GM23338 (cell line): ENCODE measurements around the gene MVB12B. TPM values are rescaled to one million over a fixed set of nuclear protein-coding genes. Genes with fewer than 3 reads are reported as not detected.

ENCODE experiments used
- ATAC-seq: fragments of 200-7000 bp; cut with Tn5 transposase; 3 replicates; pipeline ENCODE4 v1.9.1; 2020
- DNase-seq: peaks from one replicate; pipeline ENCODE4 v3.0.0-alpha.2; 2015; ENCODE audit warnings: low spot score
- H2AFZ ChIP-seq: fragments of 200-600 bp; sonication (generic); 2 replicates; pipeline ENCODE4 v1.8.0; 2016; ENCODE audit warnings: antibody characterized with exemption, mild to moderate bottlenecking, moderate library complexity
- H3F3A ChIP-seq: fragments of 200-600 bp; sonication (generic); replicated peaks from 2 replicates; pipeline ENCODE4 v1.8.0; 2017; ENCODE audit warnings: antibody characterized with exemption, mixed run types, low read depth
- H3K27ac ChIP-seq: fragments of 200-600 bp; sonication (generic); 2 replicates; pipeline ENCODE4 v1.6.1; 2016; ENCODE audit warnings: low read depth
- H3K27me3 ChIP-seq: fragments of 200-600 bp; sonication (generic); 2 replicates; pipeline ENCODE4 v1.8.0; 2016; ENCODE audit warnings: mild to moderate bottlenecking, mixed run types, moderate library complexity; ENCODE audit not compliant: insufficient read depth
- H3K36me3 ChIP-seq: fragments of 200-600 bp; sonication (generic); 2 replicates; pipeline ENCODE4 v1.8.0; 2016; ENCODE audit warnings: mild to moderate bottlenecking; ENCODE audit not compliant: insufficient read depth
- H3K4me1 ChIP-seq: fragments of 200-600 bp; sonication (generic); 2 replicates; pipeline ENCODE4 v1.8.0; 2016; ENCODE audit warnings: mild to moderate bottlenecking, moderate library complexity; ENCODE audit not compliant: insufficient read depth
- H3K4me2 ChIP-seq: fragments of 200-600 bp; sonication (generic); 2 replicates; pipeline ENCODE4 v1.7.1; 2017; ENCODE audit warnings: mixed run types
- H3K4me3 ChIP-seq: fragments of 200-600 bp; sonication (generic); 2 replicates; pipeline ENCODE4 v1.6.1; 2016; ENCODE audit warnings: mixed run types
- H3K79me2 ChIP-seq: fragments of 200-600 bp; sonication (generic); replicated peaks from 2 replicates; pipeline ENCODE4 v1.8.0; 2017; ENCODE audit warnings: mild to moderate bottlenecking; ENCODE audit not compliant: insufficient read depth
- H3K9me2 ChIP-seq: fragments of 200-600 bp; sonication (generic); 2 replicates; pipeline ENCODE4 v1.8.0; 2017; ENCODE audit not compliant: insufficient read depth
- H4K20me1 ChIP-seq: fragments of 200-600 bp; sonication (generic); replicated peaks from 2 replicates; pipeline ENCODE4 v1.8.0; 2017; ENCODE audit warnings: mild to moderate bottlenecking; ENCODE audit not compliant: insufficient read depth
- H3K27ac Mint-ChIP-seq: 2 replicates; pipeline ENCODE4 v1.8.0; 2020; ENCODE audit warnings: inconsistent platforms, mild to moderate bottlenecking, moderate library complexity, mixed read lengths
- H3K27me3 Mint-ChIP-seq: 3 replicates; pipeline ENCODE4 v1.8.0; 2022; ENCODE audit warnings: low read depth, mild to moderate bottlenecking, moderate library complexity, mixed read lengths, inconsistent platforms; ENCODE audit not compliant: insufficient read depth, poor library complexity
- H3K36me3 Mint-ChIP-seq: 3 replicates; pipeline ENCODE4 v1.8.0; 2021; ENCODE audit warnings: low read depth, mild to moderate bottlenecking, inconsistent platforms, moderate library complexity, mixed read lengths
- H3K4me1 Mint-ChIP-seq: 3 replicates; pipeline ENCODE4 v1.8.0; 2020; ENCODE audit warnings: mild to moderate bottlenecking, inconsistent platforms, mixed read lengths
- H3K4me3 Mint-ChIP-seq: 3 replicates; pipeline ENCODE4 v1.8.0; 2021; ENCODE audit warnings: moderate library complexity, mild to moderate bottlenecking, inconsistent platforms, mixed read lengths
- H3K9me3 Mint-ChIP-seq: 3 replicates; pipeline ENCODE4 v1.8.0; 2020; ENCODE audit warnings: moderate library complexity, mild to moderate bottlenecking, inconsistent platforms, mixed read lengths
- CTCF ChIP-seq, 2 experiments: fragments of 200-600 bp in 1 of 2; sonication (generic) in 1 of 2; conservative IDR thresholded peaks; 2 replicates each; pipeline versions ENCODE4 v1.5.1 to v1.6.1; 2016 to 2017; ENCODE audit warnings: antibody characterized with exemption in 2 of 2, low read depth in 2 of 2, mild to moderate bottlenecking in 2 of 2, moderate library complexity in 1 of 2
- EZH2phosphoT487 ChIP-seq: fragments of 200-600 bp; sonication (generic); IDR thresholded peaks from one replicate; pipeline ENCODE4 v1.8.1; 2018; ENCODE audit warnings: antibody characterized with exemption; ENCODE audit not compliant: unreplicated experiment
- JUNB ChIP-seq: IDR thresholded peaks from one replicate; pipeline ENCODE4 v1.6.1; 2016; ENCODE audit warnings: antibody characterized with exemption; ENCODE audit not compliant: unreplicated experiment
- NANOG ChIP-seq: IDR thresholded peaks from 2 replicates; pipeline ENCODE4 v1.6.1; 2016; ENCODE audit warnings: antibody characterized with exemption, borderline replicate concordance
- polyA plus RNA-seq: library from polyadenylated mRNA; unstranded; fragments of >200 nt; fragmentation: Nextera tagmentation; extraction: Ambion mirVana; gene quantifications from 2 replicates; pipeline ENCODE4 v1.2.1, GENCODE V29; 2016
- total RNA-seq: library from RNA; depleted of rRNA; stranded (reverse); fragments of >200 nt; shearing (Covaris generic); gene quantifications from 2 replicates; pipeline ENCODE4 v1.2.3, GENCODE V29; 2014
- TF ChIP-seq, protein P1 (sequence below): IDR thresholded peaks from one replicate; pipeline ENCODE4 v1.6.1; 2018; ENCODE audit warnings: antibody characterized with exemption; ENCODE audit not compliant: unreplicated experiment

The MVB12B gene
- total and polyA plus RNA-seq, 2 experiments from 2014 or later, result 1.9 to 6.6 TPM

DNA sequence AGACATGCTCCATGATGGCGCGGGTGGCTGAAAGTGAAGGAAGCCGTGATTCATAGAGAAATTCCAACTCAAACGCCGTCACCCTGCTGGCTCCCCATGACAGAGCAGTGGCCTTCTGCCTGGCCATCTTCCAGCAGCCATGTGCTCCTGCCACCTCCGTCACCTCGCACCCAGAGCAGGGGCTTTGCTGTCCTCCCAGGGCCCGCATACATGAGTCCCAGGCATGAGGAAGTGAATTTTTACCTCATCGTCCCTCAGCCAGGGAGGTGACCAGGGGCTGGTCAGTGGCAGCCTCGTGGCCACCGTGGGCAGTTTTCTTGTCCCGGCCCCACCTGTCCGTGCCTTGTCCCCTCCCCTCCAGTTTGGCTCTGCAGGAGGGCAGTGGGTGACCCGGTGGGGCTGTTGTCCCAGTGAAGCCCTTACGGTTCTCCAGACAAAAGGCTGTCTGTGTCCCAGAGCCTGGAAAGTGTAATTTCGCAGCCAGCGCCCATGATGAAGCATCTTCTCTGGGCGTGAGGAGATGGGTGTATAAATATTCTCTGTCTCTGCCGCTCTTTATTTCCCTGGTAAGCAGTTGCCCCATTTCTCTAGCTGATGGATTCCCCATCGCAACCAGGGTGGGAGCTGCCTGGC is 163.1 kb downstream of the MVB12B start:
- no peaks in the 10 kb centered on the region for H3F3A ChIP-seq
- DNase-seq (no peak), ATAC-seq (no peak)

GRCh38 chr9:126490214-126490631 is 163.6 kb downstream of the MVB12B start:
- no peaks in the 10 kb centered on the region for H3K36me3 ChIP-seq
- no peaks in the 10 kb centered on the region for H3K27me3 ChIP-seq
- Mint-ChIP-seq H3K4me1 (peaks cover 13% of the 10 kb centered on the region), H3K9me3 (no peaks in the 10 kb centered on the region), H3K27me3 (peaks cover 3% of the 10 kb centered on the region), H3K36me3 (no peaks in the 10 kb centered on the region), H3K4me3 (no peak overlapping the region), H3K27ac (no peak overlapping the region)
- H3K9me2 ChIP-seq, result no peaks in the 10 kb centered on the region
- peaks cover 9% of the 10 kb centered on the region for H3K4me1 ChIP-seq
- H3F3A ChIP-seq, result no peaks in the 10 kb centered on the region
- no peak overlapping the region for H3K27ac ChIP-seq
- no peak overlapping the region for H3K4me2 ChIP-seq
- no peaks in the 10 kb centered on the region for H3K79me2 ChIP-seq
- H4K20me1 ChIP-seq, result no peaks in the 10 kb centered on the region
- ATAC-seq, result peak; percentile 22; the same call in 1 of the 3 replicates
- H3K4me3 ChIP-seq, result no peak overlapping the region
- H2AFZ ChIP-seq, result no peak overlapping the region
- no peak for DNase-seq
- TF ChIP-seq NANOG (no peak), JUNB (no peak)

More for the DNA sequence above, 163.1 kb downstream of the MVB12B start:
- Histone ChIP-seq H3K9me2 (no peaks in the 10 kb centered on the region), H3K4me1 (peaks cover 9% of the 10 kb centered on the region), H3K27me3 (no peaks in the 10 kb centered on the region), H3K27ac (no peak overlapping the region), H4K20me1 (no peaks in the 10 kb centered on the region), H3K79me2 (no peaks in the 10 kb centered on the region), H3K4me3 (no peak overlapping the region), H3K36me3 (no peaks in the 10 kb centered on the region), H3K4me2 (no peak overlapping the region), H2AFZ (no peak overlapping the region)
- H3K36me3 Mint-ChIP-seq, result no peaks in the 10 kb centered on the region
- no peak overlapping the region for H3K4me3 Mint-ChIP-seq
- no peaks in the 10 kb centered on the region for H3K9me3 Mint-ChIP-seq
- TF ChIP-seq CTCF (conservative IDR thresholded peaks at IDR 0.05; ENCODE audit: low read depth in 2 of 2) (no peak), JUNB (no peak), EZH2phosphoT487 (no peak)
- TF ChIP-seq, protein P1, sequence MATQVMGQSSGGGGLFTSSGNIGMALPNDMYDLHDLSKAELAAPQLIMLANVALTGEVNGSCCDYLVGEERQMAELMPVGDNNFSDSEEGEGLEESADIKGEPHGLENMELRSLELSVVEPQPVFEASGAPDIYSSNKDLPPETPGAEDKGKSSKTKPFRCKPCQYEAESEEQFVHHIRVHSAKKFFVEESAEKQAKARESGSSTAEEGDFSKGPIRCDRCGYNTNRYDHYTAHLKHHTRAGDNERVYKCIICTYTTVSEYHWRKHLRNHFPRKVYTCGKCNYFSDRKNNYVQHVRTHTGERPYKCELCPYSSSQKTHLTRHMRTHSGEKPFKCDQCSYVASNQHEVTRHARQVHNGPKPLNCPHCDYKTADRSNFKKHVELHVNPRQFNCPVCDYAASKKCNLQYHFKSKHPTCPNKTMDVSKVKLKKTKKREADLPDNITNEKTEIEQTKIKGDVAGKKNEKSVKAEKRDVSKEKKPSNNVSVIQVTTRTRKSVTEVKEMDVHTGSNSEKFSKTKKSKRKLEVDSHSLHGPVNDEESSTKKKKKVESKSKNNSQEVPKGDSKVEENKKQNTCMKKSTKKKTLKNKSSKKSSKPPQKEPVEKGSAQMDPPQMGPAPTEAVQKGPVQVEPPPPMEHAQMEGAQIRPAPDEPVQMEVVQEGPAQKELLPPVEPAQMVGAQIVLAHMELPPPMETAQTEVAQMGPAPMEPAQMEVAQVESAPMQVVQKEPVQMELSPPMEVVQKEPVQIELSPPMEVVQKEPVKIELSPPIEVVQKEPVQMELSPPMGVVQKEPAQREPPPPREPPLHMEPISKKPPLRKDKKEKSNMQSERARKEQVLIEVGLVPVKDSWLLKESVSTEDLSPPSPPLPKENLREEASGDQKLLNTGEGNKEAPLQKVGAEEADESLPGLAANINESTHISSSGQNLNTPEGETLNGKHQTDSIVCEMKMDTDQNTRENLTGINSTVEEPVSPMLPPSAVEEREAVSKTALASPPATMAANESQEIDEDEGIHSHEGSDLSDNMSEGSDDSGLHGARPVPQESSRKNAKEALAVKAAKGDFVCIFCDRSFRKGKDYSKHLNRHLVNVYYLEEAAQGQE, result no peak
- peaks cover 3% of the 10 kb centered on the region for H3K27me3 Mint-ChIP-seq
- H3K27ac Mint-ChIP-seq, result no peak overlapping the region
- peaks cover 13% of the 10 kb centered on the region for H3K4me1 Mint-ChIP-seq
